ENCODE data around the gene SRRT.

The SRRT gene

GRCh38 chr7:100865938-100866728 is 8.8 kb upstream of the SRRT start:
- H3K27ac ChIP-seq = peak overlapping the region; percentile 77
- TF ChIP-seq CTCF (conservative IDR thresholded peaks at IDR 0.05) = no peak

- peak overlapping the region; percentile 77 for H3K27ac ChIP-seq
- TF ChIP-seq CTCF (conservative IDR thresholded peaks at IDR 0.05) = no peak
These were observed 8.2 kb upstream of the SRRT start for GRCh38 chr7:100866729-100867039.

- H3K27ac ChIP-seq = peak within 1 kb of the TSS; percentile 77
- no peak for TF ChIP-seq CTCF (conservative IDR thresholded peaks at IDR 0.05)
These were observed 7.7 kb upstream of the SRRT start, which contains the start of gene TRIP6 for GRCh38 chr7:100867040-100867775. TRIP6 (plus strand) TSS chr7:100867387; CDS start chr7:100867498, 111 bp downstream.

GRCh38 chr7:100867776-100868485 is 7.0 kb upstream of the SRRT start:
- no peak for TF ChIP-seq CTCF (conservative IDR thresholded peaks at IDR 0.05)
- H3K27ac ChIP-seq = no peak overlapping the region

- H3K27ac ChIP-seq = peak overlapping the region; percentile 98
These were observed 1.2 kb upstream of the SRRT start for GRCh38 chr7:100873599-100874299.

GRCh38 chr7:100874300-100874576 is 665 bp upstream of the SRRT start:
- no peak for TF ChIP-seq CTCF (conservative IDR thresholded peaks at IDR 0.05)
- peak overlapping the region; percentile 98 for H3K27ac ChIP-seq

More at GRCh38 chr7:100873599-100874299, 1.2 kb upstream of the SRRT start:
- no peak for TF ChIP-seq CTCF (conservative IDR thresholded peaks at IDR 0.05)

- TF ChIP-seq CTCF (conservative IDR thresholded peaks at IDR 0.05) = no peak
- H3K27ac ChIP-seq = peak overlapping the region; percentile 98
These were observed 451 bp downstream of the SRRT start for GRCh38 chr7:100875356-100875751.

Data from VCaP (cell line).